ENCODE results near the gene APBB2. TPM values are rescaled to one million over a fixed set of nuclear protein-coding genes. Genes with fewer than 3 reads are reported as not detected.

Gene APBB2
- total and polyA plus RNA-seq, 8 donors: 42.5 to 94.8 (median 53.8) TPM

DNA sequence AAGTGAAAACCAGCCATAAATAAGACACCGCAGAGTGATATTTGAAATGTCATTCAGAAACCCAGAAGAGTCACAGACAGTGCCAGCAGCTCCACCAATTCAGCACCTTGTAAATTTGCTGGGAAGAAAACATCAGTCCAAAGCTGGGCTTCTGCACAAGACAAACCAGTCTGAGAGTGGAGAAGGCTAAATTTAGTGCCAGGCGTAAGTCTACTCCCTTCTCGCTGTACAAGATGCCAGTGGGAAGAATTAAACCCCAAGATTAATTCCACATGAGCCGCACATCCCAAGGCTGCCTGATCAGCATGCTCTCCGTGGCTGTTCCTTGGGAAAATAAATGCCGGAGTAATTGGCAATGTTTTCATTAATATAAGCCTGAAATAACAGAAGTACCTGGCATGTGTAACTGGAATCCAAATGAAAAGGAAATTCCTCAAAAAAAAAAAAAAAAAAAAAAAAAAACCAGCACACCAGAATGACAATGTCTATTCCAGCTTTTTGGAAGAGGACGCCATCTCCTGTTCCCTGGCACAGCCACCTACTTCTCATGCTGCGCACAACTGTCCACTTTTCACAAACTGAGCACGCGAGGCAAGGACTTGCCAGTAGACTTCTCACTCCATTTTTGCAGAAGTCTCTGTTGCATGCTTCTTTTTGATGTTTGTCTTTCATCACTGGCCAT lies 369.0 kb downstream of the APBB2 start:
- H3K27ac ChIP-seq: no peak overlapping the region
- no peak for ATAC-seq

DNA sequence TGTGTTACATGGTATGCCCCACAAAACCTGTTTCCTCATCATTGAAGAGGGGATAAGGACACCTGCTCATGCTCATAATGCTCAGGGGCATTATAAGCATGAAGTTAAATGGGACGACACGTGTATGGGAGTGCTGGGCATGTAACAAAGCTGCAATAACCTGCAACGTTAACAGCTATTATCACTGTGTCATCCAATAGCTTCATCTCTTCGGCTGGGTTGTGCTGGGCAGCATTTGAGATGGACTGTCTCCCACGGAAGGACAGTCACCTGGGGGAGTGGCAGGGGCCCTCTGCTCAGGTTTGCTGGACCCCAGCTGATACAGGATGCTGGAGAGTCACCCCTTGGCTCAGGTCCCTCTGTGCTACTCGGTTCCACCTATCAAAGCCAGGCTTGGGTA lies 370.1 kb downstream of the APBB2 start:
- H3K9me3 ChIP-seq: no peaks in the 10 kb centered on the region
- TF ChIP-seq, protein P1, sequence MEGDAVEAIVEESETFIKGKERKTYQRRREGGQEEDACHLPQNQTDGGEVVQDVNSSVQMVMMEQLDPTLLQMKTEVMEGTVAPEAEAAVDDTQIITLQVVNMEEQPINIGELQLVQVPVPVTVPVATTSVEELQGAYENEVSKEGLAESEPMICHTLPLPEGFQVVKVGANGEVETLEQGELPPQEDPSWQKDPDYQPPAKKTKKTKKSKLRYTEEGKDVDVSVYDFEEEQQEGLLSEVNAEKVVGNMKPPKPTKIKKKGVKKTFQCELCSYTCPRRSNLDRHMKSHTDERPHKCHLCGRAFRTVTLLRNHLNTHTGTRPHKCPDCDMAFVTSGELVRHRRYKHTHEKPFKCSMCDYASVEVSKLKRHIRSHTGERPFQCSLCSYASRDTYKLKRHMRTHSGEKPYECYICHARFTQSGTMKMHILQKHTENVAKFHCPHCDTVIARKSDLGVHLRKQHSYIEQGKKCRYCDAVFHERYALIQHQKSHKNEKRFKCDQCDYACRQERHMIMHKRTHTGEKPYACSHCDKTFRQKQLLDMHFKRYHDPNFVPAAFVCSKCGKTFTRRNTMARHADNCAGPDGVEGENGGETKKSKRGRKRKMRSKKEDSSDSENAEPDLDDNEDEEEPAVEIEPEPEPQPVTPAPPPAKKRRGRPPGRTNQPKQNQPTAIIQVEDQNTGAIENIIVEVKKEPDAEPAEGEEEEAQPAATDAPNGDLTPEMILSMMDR (IDR thresholded peaks at IDR 0.05): no peak
- H3K27me3 ChIP-seq: no peaks in the 10 kb centered on the region
- no peak for ATAC-seq
- H3K4me1 ChIP-seq: peaks cover 0 to 28% of the 10 kb centered on the region in 2 donors
- no peak overlapping the region for H3K27ac ChIP-seq
- no peak overlapping the region for H3K4me3 ChIP-seq
- H3K36me3 ChIP-seq: no peaks in the 10 kb centered on the region
- DNase-seq: no peak
- intact Hi-C loops (cut with DNase I): no loop called here

More for the DNA sequence above, 369.0 kb downstream of the APBB2 start:
- DNase-seq: no peak
- TF ChIP-seq, protein P1 (IDR thresholded peaks at IDR 0.05): no peak
- Histone ChIP-seq H3K27me3 (no peaks in the 10 kb centered on the region), H3K4me3 (no peak overlapping the region), H3K4me1 (peaks cover 0 to 26% of the 10 kb centered on the region in 2 donors), H3K36me3 (no peaks in the 10 kb centered on the region), H3K9me3 (no peaks in the 10 kb centered on the region)
- intact Hi-C loops (cut with DNase I): no loop called here

DNA sequence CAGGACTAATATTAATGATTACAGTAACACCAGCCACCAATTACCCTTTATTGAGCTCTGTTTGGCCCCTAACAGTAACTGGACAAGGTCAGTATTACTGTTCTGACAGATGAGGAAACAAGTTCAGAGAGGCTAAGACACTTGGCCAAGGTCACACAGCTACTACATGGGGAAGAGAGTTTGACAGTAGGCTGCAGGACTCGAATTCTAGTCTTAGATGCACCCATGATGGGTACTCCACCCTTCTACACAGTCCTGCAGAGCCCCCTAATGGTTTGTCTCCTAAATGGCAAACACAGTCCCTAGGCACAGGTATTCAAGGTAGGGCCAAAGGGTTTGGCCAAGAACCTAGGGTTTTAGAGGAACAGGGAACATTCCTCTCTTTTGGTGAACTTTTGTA lies 370.6 kb downstream of the APBB2 start:
- no peaks in the 10 kb centered on the region for H3K27me3 ChIP-seq
- intact Hi-C loops (cut with DNase I): no loop called here
- H3K36me3 ChIP-seq: no peaks in the 10 kb centered on the region
- DNase-seq (no peak), ATAC-seq (peak; percentile 33)
- no peaks in the 10 kb centered on the region for H3K9me3 ChIP-seq
- no peak overlapping the region for H3K4me3 ChIP-seq
- H3K4me1 ChIP-seq: peaks cover 0 to 28% of the 10 kb centered on the region in 2 donors
- TF ChIP-seq, protein P1 (IDR thresholded peaks at IDR 0.05): peak in 1 of 2 donors; percentile 36
- no peak overlapping the region for H3K27ac ChIP-seq

DNA sequence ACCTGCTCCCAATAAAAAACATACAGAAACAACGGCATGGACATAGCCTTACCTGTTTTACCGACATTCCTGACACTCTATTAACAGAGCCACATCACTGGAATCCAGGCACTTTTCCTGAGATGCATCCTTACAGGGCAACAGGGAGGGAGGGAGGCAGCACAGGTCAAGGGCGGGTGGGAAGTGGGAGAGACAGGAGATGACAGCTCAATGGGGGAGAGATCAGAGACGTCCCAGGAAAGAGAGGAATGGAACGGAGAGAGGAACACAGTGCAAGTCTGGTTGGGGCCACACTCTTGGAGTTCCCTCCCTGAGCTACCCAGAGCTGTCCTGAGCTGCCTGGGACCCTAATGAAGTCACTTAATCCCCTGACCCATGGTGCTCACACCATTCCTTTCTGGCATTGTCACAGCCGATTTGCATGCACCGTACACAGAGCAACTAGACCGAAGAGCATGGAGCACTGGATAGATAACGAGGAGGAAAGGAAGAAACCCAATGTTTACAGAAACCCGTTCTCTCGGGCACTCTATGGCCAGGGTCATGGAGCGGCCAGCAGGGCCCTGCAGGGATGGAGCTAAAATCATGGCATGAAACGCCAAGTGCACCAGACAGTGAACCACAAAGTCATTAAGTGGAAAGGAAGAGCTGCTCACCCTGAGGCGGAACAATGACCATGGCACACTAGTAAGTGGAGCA lies 371.5 kb downstream of the APBB2 start:
- Histone ChIP-seq H3K36me3 (no peaks in the 10 kb centered on the region), H3K9me3 (no peaks in the 10 kb centered on the region), H3K27me3 (no peaks in the 10 kb centered on the region), H3K4me3 (no peak overlapping the region), H3K27ac (no peak overlapping the region), H3K4me1 (peaks cover 0 to 28% of the 10 kb centered on the region in 2 donors)
- DNase-seq (no peak), ATAC-seq (no peak)
- TF ChIP-seq, protein P1 (IDR thresholded peaks at IDR 0.05): no peak
- intact Hi-C loops (cut with DNase I): no loop called here

DNA sequence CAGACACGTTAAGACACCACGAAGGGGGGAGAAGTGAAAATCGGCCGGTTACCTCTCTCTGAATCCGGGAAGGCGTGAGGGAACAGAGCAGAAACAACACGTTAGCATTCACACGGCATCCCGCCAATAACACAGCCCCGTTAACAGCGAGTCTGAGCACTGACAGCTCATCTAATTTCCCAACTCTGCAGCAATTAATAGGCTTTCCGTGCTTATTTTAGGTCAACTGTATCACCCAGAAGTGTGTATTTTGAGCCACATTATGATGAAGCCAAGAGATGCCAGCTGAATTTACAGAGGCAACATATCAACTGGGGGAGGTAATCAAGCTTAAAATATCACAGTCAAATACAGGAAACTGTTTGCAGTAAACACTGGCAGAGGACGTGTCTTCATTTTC lies 372.0 kb downstream of the APBB2 start:
- no peak overlapping the region for H3K27ac ChIP-seq
- no peak overlapping the region for H3K4me3 ChIP-seq
- H3K4me1 ChIP-seq: peaks cover 0 to 28% of the 10 kb centered on the region in 2 donors
- DNase-seq: peak in 1 of 4 donors; percentile 13
- intact Hi-C loops (cut with DNase I): no loop called here
- H3K36me3 ChIP-seq: peaks cover 0 to 2% of the 10 kb centered on the region in 2 donors
- ATAC-seq: no peak
- no peaks in the 10 kb centered on the region for H3K27me3 ChIP-seq
- TF ChIP-seq, protein P1 (IDR thresholded peaks at IDR 0.05): no peak
- no peaks in the 10 kb centered on the region for H3K9me3 ChIP-seq
